ENCODE measurements around the gene STXBP6. TPM values are rescaled to one million over a fixed set of nuclear protein-coding genes. Genes with fewer than 3 reads are reported as not detected.
"Not testable (repeated sequence)": the region's sequence is repeated elsewhere in the genome, so short reads cannot be mapped to it uniquely, and the experiment has no call there.

Gene STXBP6
- total RNA-seq, 1 experiment from 2014 or later: not detected

GRCh38 chr14:24774187-24774915, 275.6 kb downstream of the STXBP6 start:
- in situ Hi-C loops (cut with HindIII; ENCODE audit: low pct_unique_long_range_greater_than_20kb, low sequenced_read_pairs): no loop called here
- Histone ChIP-seq H3K4me1 (ENCODE audit: control insufficient read depth, insufficient read depth, low read length) (no peaks in the 10 kb centered on the region), H3K9me3 (ENCODE audit: control insufficient read depth, insufficient read depth, low read depth, low read length) (no peaks in the 10 kb centered on the region), H3K36me3 (ENCODE audit: control insufficient read depth, insufficient read depth, low read length) (no peaks in the 10 kb centered on the region), H3K27ac (ENCODE audit: low read length) (no peak overlapping the region), H3K27me3 (ENCODE audit: control insufficient read depth, insufficient read depth, low read length) (no peaks in the 10 kb centered on the region), H3K4me3 (ENCODE audit: low read depth in 2 of 2, low read length in 2 of 2) (no peak overlapping the region)
- CTCF ChIA-PET: no interaction called here
- POLR2A ChIA-PET: no interaction called here
- TF ChIP-seq TCF7L2 (IDR thresholded peaks at IDR 0.05; ENCODE audit: low read depth, low read length): no peak
- TF ChIP-seq SIN3A (IDR thresholded peaks at IDR 0.05; ENCODE audit: borderline replicate concordance, insufficient read depth, low read depth, low read length): no peak
- no peak for TF ChIP-seq POLR2AphosphoS5 (IDR thresholded peaks at IDR 0.05; ENCODE audit: low read depth, low read length)
- TF ChIP-seq CTCF (IDR thresholded peaks at IDR 0.05): no peak
- DNase-seq (ENCODE audit: low read depth, low spot score): no peak
- intact Hi-C loops (cut with micrococcal nuclease; ENCODE audit: unreplicated experiment): no loop called here
- BruUV-seq (replicated peaks): no TSS peak
- ATAC-seq: no peak

GRCh38 chr14:24773564-24773963, 276.4 kb downstream of the STXBP6 start:
- not testable (repeated sequence) for H3K27me3 ChIP-seq (ENCODE audit: control insufficient read depth, insufficient read depth, low read length)

DNA sequence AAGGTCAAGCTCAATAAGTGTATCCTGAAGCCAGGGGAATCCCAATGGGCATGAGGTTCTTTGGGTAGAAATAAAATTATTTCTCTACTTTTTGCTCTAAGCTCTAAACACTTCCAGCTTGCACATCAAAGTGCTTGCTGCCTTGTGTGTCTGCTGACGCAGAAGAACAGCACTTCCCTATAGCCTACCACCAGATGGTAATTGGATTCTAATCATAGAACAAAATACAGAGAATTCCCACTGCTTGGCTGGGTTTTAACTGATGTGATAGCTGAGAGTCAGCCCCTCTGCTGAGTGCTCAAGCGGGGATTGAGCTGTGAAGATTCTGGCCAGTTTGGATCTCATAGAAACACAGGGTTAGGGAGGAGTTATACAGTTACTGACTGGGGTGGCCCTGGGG, 283.5 kb downstream of the STXBP6 start:
- POLR2A ChIA-PET: no interaction called here

More at GRCh38 chr14:24773564-24773963, 276.4 kb downstream of the STXBP6 start:
- H3K4me3 ChIP-seq (ENCODE audit: low read depth in 2 of 2, low read length in 2 of 2); in situ Hi-C loops (cut with HindIII; ENCODE audit: low pct_unique_long_range_greater_than_20kb, low sequenced_read_pairs); H3K9me3 ChIP-seq (ENCODE audit: control insufficient read depth, insufficient read depth, low read depth, low read length); CTCF ChIA-PET; intact Hi-C loops (cut with micrococcal nuclease; ENCODE audit: unreplicated experiment); H3K27ac ChIP-seq (ENCODE audit: low read length); H3K4me1 ChIP-seq (ENCODE audit: control insufficient read depth, insufficient read depth, low read length); ATAC-seq; BruUV-seq (replicated peaks); DNase-seq (ENCODE audit: low read depth, low spot score); H3K36me3 ChIP-seq (ENCODE audit: control insufficient read depth, insufficient read depth, low read length); POLR2A ChIA-PET: not testable (repeated sequence)

More for the DNA sequence above, 283.5 kb downstream of the STXBP6 start:
- H3K27ac ChIP-seq (ENCODE audit: low read length): no peak overlapping the region
- no peak overlapping the region for H3K4me3 ChIP-seq (ENCODE audit: low read depth in 2 of 2, low read length in 2 of 2)
- H3K36me3 ChIP-seq (ENCODE audit: control insufficient read depth, insufficient read depth, low read length): no peaks in the 10 kb centered on the region
- CTCF ChIA-PET: no interaction called here
- H3K27me3 ChIP-seq (ENCODE audit: control insufficient read depth, insufficient read depth, low read length): no peaks in the 10 kb centered on the region
- no peak for TF ChIP-seq SIN3A (IDR thresholded peaks at IDR 0.05; ENCODE audit: borderline replicate concordance, insufficient read depth, low read depth, low read length)
- TF ChIP-seq POLR2AphosphoS5 (IDR thresholded peaks at IDR 0.05; ENCODE audit: low read depth, low read length): no peak
- TF ChIP-seq TCF7L2 (IDR thresholded peaks at IDR 0.05; ENCODE audit: low read depth, low read length): no peak
- TF ChIP-seq CTCF (IDR thresholded peaks at IDR 0.05): no peak
- ATAC-seq: no peak
- no peaks in the 10 kb centered on the region for H3K9me3 ChIP-seq (ENCODE audit: control insufficient read depth, insufficient read depth, low read depth, low read length)
- no peak for DNase-seq (ENCODE audit: low read depth, low spot score)
- intact Hi-C loops (cut with micrococcal nuclease; ENCODE audit: unreplicated experiment): no loop called here
- in situ Hi-C loops (cut with HindIII; ENCODE audit: low pct_unique_long_range_greater_than_20kb, low sequenced_read_pairs): no loop called here
- no TSS peak for BruUV-seq (replicated peaks)
- H3K4me1 ChIP-seq (ENCODE audit: control insufficient read depth, insufficient read depth, low read length): no peaks in the 10 kb centered on the region
